ENCODE results near the gene ARVCF. TPM values are rescaled to one million over a fixed set of nuclear protein-coding genes. Genes with fewer than 3 reads are reported as not detected.
A peak's percentile ranks its signal among the peaks of the same experiment; 100 is the strongest.

Gene ARVCF, protein sequence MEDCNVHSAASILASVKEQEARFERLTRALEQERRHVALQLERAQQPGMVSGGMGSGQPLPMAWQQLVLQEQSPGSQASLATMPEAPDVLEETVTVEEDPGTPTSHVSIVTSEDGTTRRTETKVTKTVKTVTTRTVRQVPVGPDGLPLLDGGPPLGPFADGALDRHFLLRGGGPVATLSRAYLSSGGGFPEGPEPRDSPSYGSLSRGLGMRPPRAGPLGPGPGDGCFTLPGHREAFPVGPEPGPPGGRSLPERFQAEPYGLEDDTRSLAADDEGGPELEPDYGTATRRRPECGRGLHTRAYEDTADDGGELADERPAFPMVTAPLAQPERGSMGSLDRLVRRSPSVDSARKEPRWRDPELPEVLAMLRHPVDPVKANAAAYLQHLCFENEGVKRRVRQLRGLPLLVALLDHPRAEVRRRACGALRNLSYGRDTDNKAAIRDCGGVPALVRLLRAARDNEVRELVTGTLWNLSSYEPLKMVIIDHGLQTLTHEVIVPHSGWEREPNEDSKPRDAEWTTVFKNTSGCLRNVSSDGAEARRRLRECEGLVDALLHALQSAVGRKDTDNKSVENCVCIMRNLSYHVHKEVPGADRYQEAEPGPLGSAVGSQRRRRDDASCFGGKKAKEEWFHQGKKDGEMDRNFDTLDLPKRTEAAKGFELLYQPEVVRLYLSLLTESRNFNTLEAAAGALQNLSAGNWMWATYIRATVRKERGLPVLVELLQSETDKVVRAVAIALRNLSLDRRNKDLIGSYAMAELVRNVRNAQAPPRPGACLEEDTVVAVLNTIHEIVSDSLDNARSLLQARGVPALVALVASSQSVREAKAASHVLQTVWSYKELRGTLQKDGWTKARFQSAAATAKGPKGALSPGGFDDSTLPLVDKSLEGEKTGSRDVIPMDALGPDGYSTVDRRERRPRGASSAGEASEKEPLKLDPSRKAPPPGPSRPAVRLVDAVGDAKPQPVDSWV
- total RNA-seq = 10 to 100 TPM; 18.2 to 22.4 TPM
- polyA plus RNA-seq (ENCODE audit: insufficient read length in 6 of 6) = 10 to 100 TPM; 21.0 to 40.3 (median 26.7) TPM
- long read RNA-seq, donor 1 = 0 reads
- long read RNA-seq, donor 2, partial matches to known transcripts = 0 of 1 reads
- long read RNA-seq, donor 2, other reads (novel, unspliced or antisense) = 0 of 1 reads
- long read RNA-seq, donor 3, partial matches to known transcripts = 12 of 13 reads
- long read RNA-seq, donor 3, other reads (novel, unspliced or antisense) = 0 of 13 reads
- long read RNA-seq, donor 4, partial matches to known transcripts = 0 of 2 reads
- long read RNA-seq, donor 4, other reads (novel, unspliced or antisense) = 2 of 2 reads
- long read RNA-seq, donor 5, partial matches to known transcripts = 0 of 1 reads
- long read RNA-seq, donor 5, other reads (novel, unspliced or antisense) = 0 of 1 reads
- long read RNA-seq, donor 6 = 0 reads
- long read RNA-seq, donor 7 = 0 reads
- long read RNA-seq, donor 8, partial matches to known transcripts = 0 of 7 reads
- long read RNA-seq, donor 8, other reads (novel, unspliced or antisense) = 5 of 7 reads
- long read RNA-seq, donor 9 = 0 reads
- long read RNA-seq, donor 10 = 0 reads
- long read RNA-seq, donor 11, partial matches to known transcripts = 6 of 6 reads
- long read RNA-seq, donor 11, other reads (novel, unspliced or antisense) = 0 of 6 reads
- long read RNA-seq, donor 12 = 0 reads

DNA sequence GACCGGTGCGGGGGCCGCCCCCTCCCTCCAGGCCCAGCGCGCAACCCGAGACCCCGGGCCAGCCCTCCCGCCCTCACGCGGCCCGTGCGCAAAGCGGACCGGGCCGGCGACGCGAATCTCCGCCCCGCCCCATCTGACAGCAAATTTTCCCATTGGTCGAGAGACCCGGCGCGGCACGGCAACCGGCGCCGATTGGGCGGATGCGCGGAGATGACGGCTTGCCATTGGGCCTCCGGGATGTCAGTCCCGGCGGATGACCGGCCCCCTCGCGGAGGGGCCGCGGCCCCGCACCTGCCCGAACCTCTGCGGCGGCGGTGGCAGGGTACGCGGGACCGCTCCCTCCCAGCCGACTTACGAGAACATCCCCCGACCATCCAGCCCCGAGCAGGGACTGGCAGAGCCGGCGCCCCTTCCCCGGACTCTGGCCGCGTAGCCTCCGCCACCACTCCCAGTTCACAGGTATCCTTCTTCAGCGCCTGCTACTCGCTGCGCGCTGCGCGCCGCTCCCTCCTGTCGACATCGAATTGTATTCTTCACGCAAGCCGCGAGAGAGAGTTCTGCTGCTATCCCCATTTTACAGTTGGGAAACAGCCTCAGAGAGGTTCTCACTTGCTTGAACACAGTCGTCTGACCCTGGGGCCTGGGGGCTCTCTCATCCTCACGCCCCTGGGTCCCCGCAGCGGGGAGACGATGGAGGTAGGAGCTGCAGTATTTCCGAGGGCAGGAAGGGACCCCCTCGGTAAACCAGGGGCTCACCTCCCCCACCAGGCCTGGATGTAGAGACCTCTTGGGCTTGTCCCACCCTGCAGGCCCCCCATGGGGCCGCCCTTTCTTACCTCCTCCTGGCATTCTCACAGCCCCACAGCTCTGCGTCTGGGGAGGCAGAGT lies at the start of gene ARVCF:
TSS of gene ARVCF (minus strand) at position 90 of the 888 bp plus-strand sequence. CDS start 26,029 bp downstream, outside the sequence.
- H3K4me3 ChIP-seq = peak within 1 kb of the TSS; percentile 66 to 88
- H3K4me1 ChIP-seq = peaks cover 13 to 42% of the 10 kb centered on the region in 2 donors
- H3K9me3 ChIP-seq = no peaks in the 10 kb centered on the region
- TF ChIP-seq, protein P1, sequence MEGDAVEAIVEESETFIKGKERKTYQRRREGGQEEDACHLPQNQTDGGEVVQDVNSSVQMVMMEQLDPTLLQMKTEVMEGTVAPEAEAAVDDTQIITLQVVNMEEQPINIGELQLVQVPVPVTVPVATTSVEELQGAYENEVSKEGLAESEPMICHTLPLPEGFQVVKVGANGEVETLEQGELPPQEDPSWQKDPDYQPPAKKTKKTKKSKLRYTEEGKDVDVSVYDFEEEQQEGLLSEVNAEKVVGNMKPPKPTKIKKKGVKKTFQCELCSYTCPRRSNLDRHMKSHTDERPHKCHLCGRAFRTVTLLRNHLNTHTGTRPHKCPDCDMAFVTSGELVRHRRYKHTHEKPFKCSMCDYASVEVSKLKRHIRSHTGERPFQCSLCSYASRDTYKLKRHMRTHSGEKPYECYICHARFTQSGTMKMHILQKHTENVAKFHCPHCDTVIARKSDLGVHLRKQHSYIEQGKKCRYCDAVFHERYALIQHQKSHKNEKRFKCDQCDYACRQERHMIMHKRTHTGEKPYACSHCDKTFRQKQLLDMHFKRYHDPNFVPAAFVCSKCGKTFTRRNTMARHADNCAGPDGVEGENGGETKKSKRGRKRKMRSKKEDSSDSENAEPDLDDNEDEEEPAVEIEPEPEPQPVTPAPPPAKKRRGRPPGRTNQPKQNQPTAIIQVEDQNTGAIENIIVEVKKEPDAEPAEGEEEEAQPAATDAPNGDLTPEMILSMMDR (IDR thresholded peaks at IDR 0.05) = peak in 1 of 2 donors; percentile 22
- peaks cover 0 to 31% of the 10 kb centered on the region in 2 donors for H3K27me3 ChIP-seq
- peak; percentile 77 for ATAC-seq
- no peaks in the 10 kb centered on the region for H3K36me3 ChIP-seq
- DNase-seq = peak; percentile 84 to 92 (median 90)
- H3K27ac ChIP-seq = no peak within 1 kb of the TSS
- intact Hi-C loops (cut with DNase I) = no loop called here

DNA sequence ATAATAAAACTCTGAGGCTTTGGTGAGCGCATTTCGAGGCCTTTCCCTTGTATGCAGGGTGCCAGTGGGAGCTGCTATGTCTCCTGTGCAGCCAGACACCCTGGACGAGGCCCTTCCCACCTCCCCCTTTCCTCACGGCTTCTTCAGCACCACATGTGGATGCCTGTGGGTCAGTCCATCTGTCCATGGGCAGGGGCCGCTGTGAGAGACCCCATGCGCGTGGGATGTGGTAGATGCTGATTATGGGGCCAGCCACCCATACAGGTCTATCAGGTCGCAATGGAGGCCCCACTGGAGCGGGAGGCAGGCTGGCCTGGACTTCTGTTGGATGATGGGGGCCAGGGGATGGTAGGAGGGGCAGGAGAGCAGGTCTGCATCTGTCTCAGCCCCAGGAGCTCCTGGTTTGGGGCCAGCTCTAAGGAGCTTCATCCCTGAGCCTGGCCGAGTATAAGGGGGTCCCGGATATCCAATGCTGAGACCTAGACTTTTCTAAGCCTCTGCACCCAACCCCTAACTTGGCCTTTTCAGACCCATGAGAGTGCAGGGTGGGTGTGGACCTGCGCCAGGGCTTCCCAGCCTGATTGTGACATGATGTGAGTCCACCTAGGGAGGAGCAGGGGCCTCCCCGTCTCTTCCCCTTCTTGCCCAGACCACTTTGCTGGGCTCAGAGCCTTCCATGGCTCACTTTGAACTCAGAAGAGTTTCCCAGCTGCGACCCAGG lies 49.4 kb upstream of the ARVCF start:
- DNase-seq (peak in 1 of 4 donors; percentile 42), ATAC-seq (no peak)
- TF ChIP-seq, protein P1 (IDR thresholded peaks at IDR 0.05) = no peak
- Histone ChIP-seq H3K9me3 (no peaks in the 10 kb centered on the region), H3K27ac (no peak overlapping the region), H3K4me1 (peaks cover 0 to 5% of the 10 kb centered on the region in 2 donors), H3K27me3 (no peaks in the 10 kb centered on the region), H3K36me3 (peaks cover 0 to 52% of the 10 kb centered on the region in 2 donors), H3K4me3 (no peak overlapping the region)
- intact Hi-C loops (cut with DNase I) = no loop called here

DNA sequence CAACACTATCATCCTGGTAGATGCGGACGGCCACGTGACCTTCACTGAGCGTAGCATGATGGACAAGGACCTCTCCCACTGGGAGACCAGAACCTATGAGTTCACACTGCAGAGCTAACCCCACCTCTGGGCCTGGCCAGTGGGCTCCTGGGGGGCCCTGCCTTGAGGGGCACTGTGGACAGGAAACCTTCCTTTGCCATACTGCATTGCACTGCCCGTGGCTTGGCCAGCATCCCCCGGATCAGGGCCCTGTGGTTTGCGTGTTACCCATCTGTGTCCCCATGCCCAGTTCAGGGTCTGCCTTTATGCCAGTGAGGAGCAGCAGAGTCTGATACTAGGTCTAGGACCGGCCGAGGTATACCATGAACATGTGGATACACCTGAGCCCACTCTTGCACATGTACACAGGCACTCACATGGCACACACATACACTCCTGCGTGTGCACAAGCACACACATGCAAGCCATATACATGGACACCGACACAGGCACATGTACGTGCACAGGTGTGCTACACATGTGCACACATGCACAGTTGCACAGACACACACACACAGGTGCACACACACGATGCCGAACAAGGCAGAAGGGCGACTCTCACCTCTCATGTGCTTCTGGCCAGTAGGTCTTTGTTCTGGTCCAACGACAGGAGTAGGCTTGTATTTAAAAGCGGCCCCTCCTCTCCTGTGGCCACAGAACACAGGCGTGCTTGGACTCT lies 48.1 kb upstream of the ARVCF start:
- ATAC-seq (no peak), DNase-seq (peak in 1 of 4 donors; percentile 58)
- no peak overlapping the region for H3K27ac ChIP-seq
- no peak overlapping the region for H3K4me3 ChIP-seq
- H3K4me1 ChIP-seq = peaks cover 0 to 5% of the 10 kb centered on the region in 2 donors
- intact Hi-C loops (cut with DNase I) = no loop called here
- TF ChIP-seq, protein P1 (IDR thresholded peaks at IDR 0.05) = no peak
- H3K9me3 ChIP-seq = no peaks in the 10 kb centered on the region
- peaks cover 0 to 61% of the 10 kb centered on the region in 2 donors for H3K36me3 ChIP-seq
- H3K27me3 ChIP-seq = no peaks in the 10 kb centered on the region
